Neural cell (in vitro differentiated cells): Measurements from ENCODE around the gene MOCS2.

Source experiments
- CTCF ChIP-seq: fragments of 450-650 bp; IDR thresholded peaks from 2 replicates; pipeline ENCODE4 v1.5.1; 2014; ENCODE audit warnings: antibody characterized with exemption, mild to moderate bottlenecking, moderate library complexity; ENCODE audit not compliant: poor library complexity, severe bottlenecking
- EP300 ChIP-seq: fragments of 450-650 bp; conservative IDR thresholded peaks from 2 replicates; pipeline ENCODE4 v1.6.1; 2014; ENCODE audit warnings: antibody characterized with exemption, mild to moderate bottlenecking, moderate library complexity; ENCODE audit not compliant: poor library complexity, severe bottlenecking
- EZH2 ChIP-seq: fragments of 200-600, 300-800 bp; shearing (Covaris generic), sonication (generic); IDR thresholded peaks from 2 replicates; pipeline ENCODE4 v1.6.1; 2014; ENCODE audit warnings: antibody characterized with exemption, low read length, borderline replicate concordance, mild to moderate bottlenecking; ENCODE audit not compliant: insufficient read depth, poor library complexity, severe bottlenecking
- MXI1 ChIP-seq: fragments of 450-650 bp; conservative IDR thresholded peaks from 2 replicates; pipeline ENCODE4 v1.6.1; 2014; ENCODE audit warnings: antibody characterized with exemption, mild to moderate bottlenecking; ENCODE audit not compliant: poor library complexity, severe bottlenecking
- POLR2AphosphoS5 ChIP-seq: IDR thresholded peaks from 2 replicates; pipeline ENCODE4 v1.6.1; 2012
- RAD21 ChIP-seq: fragments of 450-650 bp; conservative IDR thresholded peaks from 2 replicates; pipeline ENCODE4 v1.6.1; 2014; ENCODE audit warnings: antibody characterized with exemption, mild to moderate bottlenecking, moderate library complexity

GRCh38 chr5:53089481-53089991, 20.0 kb downstream of the MOCS2 start:
- TF ChIP-seq EZH2: no peak
- TF ChIP-seq CTCF: no peak
- no peak for TF ChIP-seq EP300
- TF ChIP-seq MXI1: no peak
- TF ChIP-seq POLR2AphosphoS5: no peak
- no peak for TF ChIP-seq RAD21
